NB4 (cell line): ENCODE measurements around the gene BRSK2.

Experiments used
- DNase-seq: peaks from one replicate; pipeline ENCODE4 v3.0.0; 2010; ENCODE audit warnings: low read depth
- H3K4me3 ChIP-seq: one replicate; pipeline ENCODE4 v1.5.1; 2011; ENCODE audit warnings: mild to moderate bottlenecking, low read depth, low read length, moderate library complexity
- MYC ChIP-seq: IDR thresholded peaks from 2 replicates; pipeline ENCODE4 v1.6.1; 2011; ENCODE audit warnings: low read depth, low read length
- POLR2A ChIP-seq: IDR thresholded peaks from 2 replicates; pipeline ENCODE4 v1.6.1; 2011; ENCODE audit warnings: mild to moderate bottlenecking; ENCODE audit not compliant: insufficient read length; ENCODE audit errors: extremely low read depth
- TF ChIP-seq, protein P1 (sequence below): IDR thresholded peaks from 2 replicates; pipeline ENCODE4 v1.6.1; 2011; ENCODE audit warnings: low read depth, low read length
- TF ChIP-seq, protein P2 (sequence below): IDR thresholded peaks from one replicate; pipeline ENCODE4 v1.5.1; 2012; ENCODE audit warnings: low read depth, low read length

Gene BRSK2

DNA sequence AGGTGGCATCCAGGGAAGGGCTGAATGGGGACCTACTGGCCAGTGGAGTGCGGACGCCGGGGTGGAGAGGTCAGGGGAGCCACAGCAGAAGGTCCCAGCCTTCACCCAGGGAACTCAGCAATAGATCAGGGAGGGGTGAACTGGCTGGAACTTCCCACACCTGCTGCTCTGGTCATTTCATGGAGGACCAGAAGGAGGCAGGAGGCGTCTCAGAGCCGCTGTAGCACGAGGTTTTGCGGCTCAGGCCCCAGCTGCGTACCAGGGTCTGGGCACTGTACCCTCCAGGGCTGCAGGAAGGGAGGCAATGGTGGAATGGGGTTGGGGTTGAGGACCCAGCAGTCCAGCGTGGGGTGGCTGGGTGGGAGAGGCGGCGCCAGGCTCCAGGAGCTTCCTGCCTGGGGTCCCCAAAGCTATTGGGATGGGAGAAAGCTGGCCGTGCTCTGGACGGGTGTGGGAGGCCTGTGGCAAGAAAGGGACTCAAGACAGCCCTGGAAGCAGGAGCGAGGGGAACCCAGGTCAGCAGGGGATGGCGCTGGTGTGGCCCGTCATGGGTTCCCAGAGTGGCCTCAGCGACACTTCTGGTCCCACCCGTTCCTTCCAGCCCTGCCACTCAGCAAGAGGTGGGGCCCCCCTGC, 20.2 kb upstream of the BRSK2 start:
- no peak for TF ChIP-seq MYC
- TF ChIP-seq, protein P1, sequence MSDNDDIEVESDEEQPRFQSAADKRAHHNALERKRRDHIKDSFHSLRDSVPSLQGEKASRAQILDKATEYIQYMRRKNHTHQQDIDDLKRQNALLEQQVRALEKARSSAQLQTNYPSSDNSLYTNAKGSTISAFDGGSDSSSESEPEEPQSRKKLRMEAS: no peak
- TF ChIP-seq, protein P2, sequence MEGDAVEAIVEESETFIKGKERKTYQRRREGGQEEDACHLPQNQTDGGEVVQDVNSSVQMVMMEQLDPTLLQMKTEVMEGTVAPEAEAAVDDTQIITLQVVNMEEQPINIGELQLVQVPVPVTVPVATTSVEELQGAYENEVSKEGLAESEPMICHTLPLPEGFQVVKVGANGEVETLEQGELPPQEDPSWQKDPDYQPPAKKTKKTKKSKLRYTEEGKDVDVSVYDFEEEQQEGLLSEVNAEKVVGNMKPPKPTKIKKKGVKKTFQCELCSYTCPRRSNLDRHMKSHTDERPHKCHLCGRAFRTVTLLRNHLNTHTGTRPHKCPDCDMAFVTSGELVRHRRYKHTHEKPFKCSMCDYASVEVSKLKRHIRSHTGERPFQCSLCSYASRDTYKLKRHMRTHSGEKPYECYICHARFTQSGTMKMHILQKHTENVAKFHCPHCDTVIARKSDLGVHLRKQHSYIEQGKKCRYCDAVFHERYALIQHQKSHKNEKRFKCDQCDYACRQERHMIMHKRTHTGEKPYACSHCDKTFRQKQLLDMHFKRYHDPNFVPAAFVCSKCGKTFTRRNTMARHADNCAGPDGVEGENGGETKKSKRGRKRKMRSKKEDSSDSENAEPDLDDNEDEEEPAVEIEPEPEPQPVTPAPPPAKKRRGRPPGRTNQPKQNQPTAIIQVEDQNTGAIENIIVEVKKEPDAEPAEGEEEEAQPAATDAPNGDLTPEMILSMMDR: no peak
- no peak for TF ChIP-seq POLR2A
- no peak for DNase-seq
- H3K4me3 ChIP-seq: no peak overlapping the region

DNA sequence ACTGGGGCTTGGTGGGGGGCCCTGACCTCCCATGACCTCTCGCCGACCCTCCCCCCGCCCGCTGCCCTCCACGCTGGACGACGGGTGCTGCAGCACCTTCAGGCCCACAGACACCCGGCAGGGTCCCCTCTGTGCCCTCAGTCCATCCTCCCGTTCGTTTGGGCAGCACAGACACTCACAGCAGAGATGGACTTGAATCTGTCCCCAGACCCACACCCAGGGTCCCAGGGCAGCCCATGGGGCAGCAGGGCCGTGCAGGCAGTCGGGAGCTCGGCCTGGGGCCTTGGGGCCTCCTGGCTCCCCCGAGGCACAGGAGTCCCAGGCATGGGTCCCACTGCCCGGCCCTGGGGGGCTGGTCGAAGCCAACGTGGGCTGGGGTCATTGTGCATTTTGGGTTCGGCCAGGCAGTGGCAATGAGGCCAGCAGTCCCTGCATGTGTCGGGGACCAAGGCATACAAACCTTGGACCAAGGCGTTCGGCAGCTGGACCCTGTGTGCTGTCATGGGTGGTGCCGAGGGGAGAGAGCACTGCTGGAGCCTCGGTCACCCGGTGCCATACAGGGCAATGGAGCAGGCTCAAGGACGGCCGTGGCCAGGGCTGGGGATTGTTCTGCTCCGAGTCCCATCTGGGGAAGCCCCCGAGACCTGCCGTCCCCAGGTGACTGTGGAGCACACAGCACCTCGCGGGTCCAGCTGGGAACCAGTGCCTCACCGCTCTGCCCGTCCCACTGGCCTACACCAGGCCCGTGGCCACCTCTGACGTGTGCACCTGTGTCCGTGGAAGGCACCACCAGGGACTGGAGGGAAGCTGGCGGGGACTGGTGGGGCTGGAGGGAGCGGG, 19.3 kb upstream of the BRSK2 start:
- H3K4me3 ChIP-seq: no peak overlapping the region
- TF ChIP-seq, protein P1: no peak
- TF ChIP-seq, protein P2: no peak
- no peak for TF ChIP-seq MYC
- TF ChIP-seq POLR2A: no peak
- no peak for DNase-seq

DNA sequence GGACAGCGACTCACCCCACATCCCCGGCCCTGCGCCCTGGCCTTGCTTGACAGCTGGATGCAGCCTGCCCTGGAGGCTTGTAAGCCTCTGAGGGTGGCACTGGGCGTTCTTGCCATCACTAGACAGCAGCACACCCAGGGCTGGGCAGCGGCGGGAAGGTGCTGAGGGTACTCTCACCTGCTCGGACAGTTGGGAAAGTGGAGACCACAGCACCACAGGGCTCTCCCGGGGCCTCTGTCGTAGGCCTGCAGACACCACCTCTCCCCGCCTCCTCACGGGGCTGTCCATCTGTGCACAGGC, 18.8 kb upstream of the BRSK2 start:
- no peak for TF ChIP-seq MYC
- TF ChIP-seq, protein P1: no peak
- TF ChIP-seq, protein P2: no peak
- TF ChIP-seq POLR2A: no peak
- H3K4me3 ChIP-seq: no peak overlapping the region
- DNase-seq: no peak

DNA sequence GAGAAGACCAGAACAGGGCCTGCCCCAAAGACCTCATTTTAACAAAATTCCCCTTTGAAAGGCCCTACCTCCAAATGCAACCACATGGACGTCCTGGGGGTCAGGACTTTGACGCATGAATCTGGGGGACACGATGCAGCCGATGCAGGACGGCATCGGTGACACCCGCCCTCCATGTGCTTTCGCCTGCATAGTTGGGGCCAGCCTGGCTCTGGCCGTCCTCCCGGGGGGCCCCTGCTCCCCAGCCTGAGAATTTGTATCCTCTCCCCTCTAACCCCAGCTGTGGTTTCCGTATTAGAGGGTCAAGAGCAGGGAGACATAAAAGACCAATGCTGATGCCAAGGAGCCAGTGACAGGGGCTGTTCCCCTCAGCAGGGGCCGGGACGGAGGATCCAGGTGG, 18.4 kb upstream of the BRSK2 start:
- no peak for DNase-seq
- H3K4me3 ChIP-seq: no peak overlapping the region
- TF ChIP-seq, protein P1: no peak
- TF ChIP-seq POLR2A: no peak
- TF ChIP-seq, protein P2: no peak
- TF ChIP-seq MYC: no peak

DNA sequence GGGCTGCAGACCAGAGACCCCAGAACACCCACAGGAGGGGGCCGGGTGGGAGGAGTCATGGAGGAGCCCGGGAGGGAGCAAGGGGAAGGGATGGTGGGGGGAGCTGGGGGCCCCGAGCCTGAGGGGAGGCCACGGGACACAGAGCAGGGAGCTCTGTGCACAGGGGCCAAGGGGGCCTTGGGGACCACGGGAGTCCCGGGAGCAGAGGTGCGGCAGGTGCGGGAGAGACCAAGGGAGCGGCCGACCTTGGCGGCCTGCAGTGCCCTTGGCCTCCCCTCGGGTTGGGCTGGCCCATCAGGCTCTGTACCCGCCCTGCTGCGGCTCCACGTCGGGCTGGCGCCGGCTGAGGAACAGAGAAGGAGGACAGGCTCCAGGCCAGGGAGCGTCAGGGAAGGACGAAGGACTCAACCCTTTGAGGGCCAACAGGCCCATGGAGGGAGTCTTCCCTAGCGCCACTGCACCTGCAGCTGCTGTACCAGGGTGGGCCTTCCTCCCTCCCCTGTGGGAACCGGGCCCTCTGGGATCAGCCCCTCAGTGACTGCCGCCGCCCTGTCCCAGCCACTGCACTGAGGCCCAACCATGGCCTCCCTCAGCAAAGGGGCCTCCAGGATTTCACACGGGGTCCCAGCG, 17.8 kb upstream of the BRSK2 start:
- DNase-seq: no peak
- TF ChIP-seq MYC: no peak
- no peak for TF ChIP-seq POLR2A
- TF ChIP-seq, protein P2: no peak
- TF ChIP-seq, protein P1: no peak
- H3K4me3 ChIP-seq: no peak overlapping the region
